ENCODE measurements around the gene RGS17.

RGS17 gene

GRCh38 chr6:152983637-152984512, 147.2 kb downstream of the RGS17 start (continued):
- TF ChIP-seq ZBTB49 (tag by site-specific recombination; IDR thresholded peaks at IDR 0.05; ENCODE audit: low read depth): no peak
- no peak for TF ChIP-seq ZNF391 (tag by site-specific recombination; IDR thresholded peaks at IDR 0.05; ENCODE audit: borderline replicate concordance, low read depth)
- TF ChIP-seq ZNF704 (tag by site-specific recombination; IDR thresholded peaks at IDR 0.05): no peak
- TF ChIP-seq CTCF (tag by site-specific recombination; IDR thresholded peaks at IDR 0.05): no peak
- 0 out of 2 replicates have a peak, but pooled peaks have one; percentile 25 for TF ChIP-seq ATF2 (tag by site-specific recombination; IDR thresholded peaks at IDR 0.05; ENCODE audit: low read depth)
- TF ChIP-seq ZNF335 (tag by site-specific recombination; conservative IDR thresholded peaks at IDR 0.05): peak; percentile 51
- TF ChIP-seq GLI2 (tag by site-specific recombination; IDR thresholded peaks at IDR 0.05; ENCODE audit: borderline replicate concordance, low read depth): no peak
- no peak for TF ChIP-seq ZNF24 (tag by site-specific recombination; IDR thresholded peaks at IDR 0.05)
- no peak; the same call in 1 of the 2 replicates for TF ChIP-seq ZNF501 (tag by site-specific recombination; IDR thresholded peaks at IDR 0.05)
- peak; percentile 69 for TF ChIP-seq EGR2 (tag by site-specific recombination; IDR thresholded peaks at IDR 0.05; ENCODE audit: low read depth)
- no peak for TF ChIP-seq ZBTB1 (tag by site-specific recombination; IDR thresholded peaks at IDR 0.05)
- no peak for TF ChIP-seq OVOL3 (tag by site-specific recombination; IDR thresholded peaks at IDR 0.05)
- peak; percentile 30; the same call in 1 of the 2 replicates for TF ChIP-seq SP3 (tag by site-specific recombination; IDR thresholded peaks at IDR 0.05)
- no peak for TF ChIP-seq ZNF626 (tag by site-specific recombination; IDR thresholded peaks at IDR 0.05)
- TF ChIP-seq ZNF510 (tag by site-specific recombination; IDR thresholded peaks at IDR 0.05; ENCODE audit: insufficient replicate concordance): no peak
- TF ChIP-seq ZNF843 (tag by site-specific recombination; IDR thresholded peaks at IDR 0.05): no peak
- TF ChIP-seq ZNF624 (tag by site-specific recombination; IDR thresholded peaks at IDR 0.05): no peak
- TF ChIP-seq ZNF121 (tag by site-specific recombination; IDR thresholded peaks at IDR 0.05): no peak
- no peak for TF ChIP-seq ZNF423 (tag by site-specific recombination; IDR thresholded peaks at IDR 0.05)
- no peak for TF ChIP-seq ZNF146 (tag by site-specific recombination; IDR thresholded peaks at IDR 0.05)
- peak; percentile 81; the same call in 1 of the 2 replicates for TF ChIP-seq ZNF350 (tag by site-specific recombination; IDR thresholded peaks at IDR 0.05)
- no peak for TF ChIP-seq ZNF157 (tag by site-specific recombination; IDR thresholded peaks at IDR 0.05)
- no peak for TF ChIP-seq SP2 (tag by site-specific recombination; IDR thresholded peaks at IDR 0.05)
- no peak for TF ChIP-seq ZNF610 (tag by site-specific recombination; IDR thresholded peaks at IDR 0.05; ENCODE audit: borderline replicate concordance)
- TF ChIP-seq ZNF221 (tag by site-specific recombination; IDR thresholded peaks at IDR 0.05; ENCODE audit: borderline replicate concordance): no peak
- TF ChIP-seq ZNF175 (tag by site-specific recombination; IDR thresholded peaks at IDR 0.05): no peak
- TF ChIP-seq KLF1 (tag by site-specific recombination; IDR thresholded peaks at IDR 0.05): peak; percentile 93
- no peak for TF ChIP-seq ZNF585B (tag by site-specific recombination; IDR thresholded peaks at IDR 0.05)
- TF ChIP-seq ZBTB21 (tag by site-specific recombination; IDR thresholded peaks at IDR 0.05): no peak
- no peak for TF ChIP-seq ZNF530 (tag by site-specific recombination; IDR thresholded peaks at IDR 0.05; ENCODE audit: low read depth)
- no peak for TF ChIP-seq ZNF785 (tag by site-specific recombination; IDR thresholded peaks at IDR 0.05)
- no peak; the same call in 1 of the 2 replicates for TF ChIP-seq ZNF394 (tag by site-specific recombination; IDR thresholded peaks at IDR 0.05; ENCODE audit: borderline replicate concordance)
- peak; percentile 11; the same call in 1 of the 2 replicates for TF ChIP-seq ZXDB (tag by site-specific recombination; IDR thresholded peaks at IDR 0.05)
